Measurements from ENCODE around the gene FAM229A. TPM values are rescaled to one million over a fixed set of nuclear protein-coding genes. Genes with fewer than 3 reads are reported as not detected.

Gene FAM229A
- total and polyA plus RNA-seq, 4 donors = 1.6 to 3.3 (median 2.1) TPM

GRCh38 chr1:32367912-32368635 is 5.8 kb upstream of the FAM229A start:
- Histone ChIP-seq H3K9ac (ENCODE audit: low read depth in 1 of 2, low read length in 2 of 2) (no peak overlapping the region), H3K9me3 (ENCODE audit: control insufficient read depth in 4 of 4, low read length in 3 of 4) (no peaks in the 10 kb centered on the region), H3K27me3 (ENCODE audit: control insufficient read depth in 4 of 4, insufficient read depth in 4 of 4, low read length in 3 of 4) (no peaks in the 10 kb centered on the region), H3K36me3 (ENCODE audit: control insufficient read depth in 4 of 4, insufficient read depth in 3 of 4, low read depth in 1 of 4, low read length in 3 of 4) (peaks cover 12 to 65% (median 49%) of the 10 kb centered on the region in 4 donors), H3K4me1 (ENCODE audit: control insufficient read depth in 4 of 4, insufficient read depth in 4 of 4, low read length in 3 of 4) (no peaks in the 10 kb centered on the region), H3K4me3 (ENCODE audit: low read depth in 1 of 3, low read length in 3 of 3) (no peak overlapping the region), H3K27ac (ENCODE audit: low read depth in 1 of 2, low read length in 2 of 2) (no peak overlapping the region)
- 95% methylated on average over 7 of the region's 7 CpGs for WGBS
- no peak for TF ChIP-seq CTCF (IDR thresholded peaks at IDR 0.05; ENCODE audit: low read depth, low read length, missing input control)
- TF ChIP-seq SP1 (IDR thresholded peaks at IDR 0.05) = no peak
- TF ChIP-seq YY1 (IDR thresholded peaks at IDR 0.05) = no peak
- TF ChIP-seq MAX (IDR thresholded peaks at IDR 0.05) = no peak
- TF ChIP-seq RXRA (IDR thresholded peaks at IDR 0.05) = no peak
- TF ChIP-seq ZBTB33 (IDR thresholded peaks at IDR 0.05) = no peak
- TF ChIP-seq JUND (IDR thresholded peaks at IDR 0.05) = no peak
- no peak for TF ChIP-seq RAD21 (IDR thresholded peaks at IDR 0.05)
- no peak for TF ChIP-seq HNF4G (IDR thresholded peaks at IDR 0.05)
- TF ChIP-seq FOXA2 (IDR thresholded peaks at IDR 0.05) = no peak
- TF ChIP-seq TAF1 (conservative IDR thresholded peaks at IDR 0.05) = no peak
- TF ChIP-seq ATF3 (IDR thresholded peaks at IDR 0.05) = no peak
- TF ChIP-seq REST (IDR thresholded peaks at IDR 0.05) = no peak
- DNase-seq (ENCODE audit: low spot score) = no peak

GRCh38 chr1:32365445-32365844 is 3.2 kb upstream of the FAM229A start:
- no peaks in the 10 kb centered on the region for H3K9me3 ChIP-seq (ENCODE audit: control insufficient read depth in 4 of 4, low read length in 3 of 4)
- no peak overlapping the region for H3K4me3 ChIP-seq (ENCODE audit: low read depth in 1 of 3, low read length in 3 of 3)
- TF ChIP-seq RXRA (IDR thresholded peaks at IDR 0.05) = no peak
- TF ChIP-seq MAX (IDR thresholded peaks at IDR 0.05) = no peak
- TF ChIP-seq GABPA (IDR thresholded peaks at IDR 0.05 in 1 of 2, conservative IDR thresholded peaks at IDR 0.05 in 1 of 2) = no peak
- TF ChIP-seq TAF1 (conservative IDR thresholded peaks at IDR 0.05) = no peak
- no peak for TF ChIP-seq HNF4A (conservative IDR thresholded peaks at IDR 0.05)
- no peak for DNase-seq (ENCODE audit: low spot score)
- H3K27ac ChIP-seq (ENCODE audit: low read depth in 1 of 2, low read length in 2 of 2) = no peak overlapping the region
- WGBS = 93% methylated on average over 6 of the region's 6 CpGs
- H3K27me3 ChIP-seq (ENCODE audit: control insufficient read depth in 4 of 4, insufficient read depth in 4 of 4, low read length in 3 of 4) = no peaks in the 10 kb centered on the region
- H3K36me3 ChIP-seq (ENCODE audit: control insufficient read depth in 4 of 4, insufficient read depth in 3 of 4, low read depth in 1 of 4, low read length in 3 of 4) = peaks cover 10 to 46% (median 36%) of the 10 kb centered on the region in 4 donors
- H3K9ac ChIP-seq (ENCODE audit: low read depth in 1 of 2, low read length in 2 of 2) = no peak overlapping the region
- H3K4me1 ChIP-seq (ENCODE audit: control insufficient read depth in 4 of 4, insufficient read depth in 4 of 4, low read length in 3 of 4) = peaks cover 5 to 10% (median 9%) of the 10 kb centered on the region in 4 donors
